H1 (cell line): ENCODE measurements around the gene ARID4B. TPM values are rescaled to one million over a fixed set of nuclear protein-coding genes. Genes with fewer than 3 reads are reported as not detected.

Experiments used
- CTCF ChIA-PET: fragments of 300-600 bp; sonication (Branson Sonifier 250); formaldehyde crosslinking; loops from one replicate; lab custom pipeline; 2021; ENCODE audit not compliant: partially characterized antibody; lab: Charles Lee
- POLR2A ChIA-PET: fragments of 300-600 bp; sonication (Branson Sonifier 250); formaldehyde crosslinking; loops from one replicate; lab custom pipeline; 2021; ENCODE audit warnings: inconsistent platforms; ENCODE audit not compliant: partially characterized antibody; lab: Charles Lee
- DNase-seq, 2 experiments: peaks; one replicate each; pipeline versions ENCODE4 v3.0.0 to v3.0.0-alpha.2; 2010 to 2022; ENCODE audit warnings: low spot score in 2 of 2, low read depth in 1 of 2, mixed read lengths in 1 of 2
- FAIRE-seq: peaks from 2 replicates; lab custom pipeline; 2011; peaks lifted over from hg19 to GRCh38; lab: Jason Lieb, UNC
- H2AFZ ChIP-seq: 2 replicates; pipeline ENCODE4 v1.8.1; 2012; ENCODE audit warnings: low read length, inconsistent platforms
- H2AK5ac ChIP-seq: 2 replicates; pipeline ENCODE4 v1.6.1; 2013; ENCODE audit warnings: low read depth, low read length
- H2BK120ac ChIP-seq: replicated peaks from 2 replicates; pipeline ENCODE3; 2013; ENCODE audit warnings: low read depth, low read length, inconsistent platforms
- H2BK12ac ChIP-seq: 2 replicates; pipeline ENCODE4 v1.6.1; 2013; ENCODE audit warnings: low read depth, low read length
- H2BK15ac ChIP-seq: 2 replicates; pipeline ENCODE4 v1.6.1; 2013; ENCODE audit warnings: low read length
- H2BK20ac ChIP-seq: 2 replicates; pipeline ENCODE4 v1.6.1; 2013; ENCODE audit warnings: low read length
- H2BK5ac ChIP-seq: 2 replicates; pipeline ENCODE4 v1.6.1; 2013; ENCODE audit warnings: low read depth, low read length
- H3K14ac ChIP-seq: 2 replicates; pipeline ENCODE4 v1.6.1; 2013; ENCODE audit warnings: inconsistent platforms; ENCODE audit not compliant: insufficient read length
- H3K18ac ChIP-seq: 2 replicates; pipeline ENCODE4 v1.6.1; 2013; ENCODE audit warnings: low read length; ENCODE audit errors: extremely low read depth
- H3K23ac ChIP-seq: 2 replicates; pipeline ENCODE4 v1.6.1; 2013; ENCODE audit warnings: inconsistent platforms; ENCODE audit not compliant: insufficient read length
- H3K23me2 ChIP-seq: 2 replicates; pipeline ENCODE4 v1.6.1; 2013; ENCODE audit warnings: low read depth, low read length
- H3K27ac ChIP-seq: 2 replicates; pipeline ENCODE4 v1.6.1; 2011; ENCODE audit warnings: low read depth, low read length, inconsistent platforms
- H3K27me3 ChIP-seq, 4 experiments: replicated peaks in 1 of 4; 1 replicate in 1 of 4; 2 replicates in 3 of 4; pipeline versions ENCODE4 v1.6.1 to v1.8.1; 2011 to 2013; ENCODE audit warnings: low read length in 3 of 4, mild to moderate bottlenecking in 3 of 4, inconsistent platforms in 2 of 4, mixed read lengths in 2 of 4, moderate library complexity in 1 of 4; ENCODE audit not compliant: control insufficient read depth in 3 of 4, insufficient read depth in 3 of 4; ENCODE audit errors: extremely low read depth in 1 of 4
- H3K36me3 ChIP-seq, 4 experiments: 2 replicates each; pipeline versions ENCODE4 v1.6.1 to v1.8.1; 2011 to 2013; ENCODE audit warnings: mild to moderate bottlenecking in 4 of 4, low read length in 3 of 4, moderate library complexity in 2 of 4, control low read depth in 1 of 4, inconsistent platforms in 1 of 4; ENCODE audit not compliant: insufficient read depth in 4 of 4, control insufficient read depth in 2 of 4
- H3K4ac ChIP-seq: replicated peaks from 2 replicates; pipeline ENCODE3; 2013; ENCODE audit warnings: low read length, low read depth, mixed read lengths, inconsistent platforms; ENCODE audit not compliant: insufficient read length
- H3K4me1 ChIP-seq, 4 experiments: replicated peaks in 1 of 4; 1 replicate in 1 of 4; 2 replicates in 3 of 4; pipeline versions ENCODE4 v1.6.1 to v1.8.1; 2011 to 2013; ENCODE audit warnings: low read length in 3 of 4, inconsistent platforms in 2 of 4, mixed read lengths in 1 of 4; ENCODE audit not compliant: insufficient read depth in 4 of 4, control insufficient read depth in 3 of 4
- H3K4me2 ChIP-seq, 2 experiments: 2 replicates each; pipeline versions ENCODE4 v1.6.1 to v1.8.1; 2011 to 2013; ENCODE audit warnings: low read depth in 2 of 2, low read length in 2 of 2, control low read depth in 1 of 2, inconsistent platforms in 1 of 2, mild to moderate bottlenecking in 1 of 2; ENCODE audit not compliant: insufficient read depth in 1 of 2
- H3K4me3 ChIP-seq, 4 experiments: fragments of 200-600, 300-600 bp in 1 of 4; sonication (generic), shearing (Covaris generic), sonication (Bioruptor Twin) in 1 of 4; 2 replicates each; pipeline versions ENCODE4 v1.5.1 to v1.8.1; 2011 to 2016; ENCODE audit warnings: low read length in 4 of 4, low read depth in 3 of 4, control low read depth in 2 of 4, inconsistent platforms in 2 of 4, mild to moderate bottlenecking in 2 of 4, mixed read lengths in 1 of 4, moderate library complexity in 1 of 4; ENCODE audit not compliant: insufficient read depth in 2 of 4; ENCODE audit errors: extremely low read depth in 1 of 4
- H3K56ac ChIP-seq: replicated peaks from 2 replicates; pipeline ENCODE3; 2013; ENCODE audit warnings: low read depth, mild to moderate bottlenecking, mixed read lengths, low read length, inconsistent platforms; ENCODE audit not compliant: insufficient read length
- H3K79me1 ChIP-seq: 2 replicates; pipeline ENCODE4 v1.6.1; 2013; ENCODE audit warnings: low read depth, low read length, control low read depth
- H3K79me2 ChIP-seq, 2 experiments: 2 replicates each; pipeline versions ENCODE4 v1.6.1 to v1.8.1; 2012 to 2013; ENCODE audit warnings: low read length in 2 of 2, mild to moderate bottlenecking in 2 of 2, inconsistent platforms in 1 of 2; ENCODE audit not compliant: insufficient read depth in 2 of 2, control insufficient read depth in 1 of 2
- H3K9ac ChIP-seq, 4 experiments: replicated peaks in 1 of 4; 1 replicate in 1 of 4; 2 replicates in 3 of 4; pipeline versions ENCODE4 v1.6.1 to v1.8.1; 2011 to 2013; ENCODE audit warnings: low read depth in 3 of 4, low read length in 3 of 4, control low read depth in 2 of 4, mild to moderate bottlenecking in 2 of 4, moderate library complexity in 2 of 4, inconsistent platforms in 1 of 4; ENCODE audit errors: extremely low read depth in 1 of 4
- H3K9me3 ChIP-seq, 2 experiments: 2 replicates each; pipeline versions ENCODE4 v1.6.1 to v1.8.1; 2012 to 2013; ENCODE audit warnings: mild to moderate bottlenecking in 2 of 2, moderate library complexity in 2 of 2, control low read depth in 1 of 2, inconsistent platforms in 1 of 2, low read depth in 1 of 2, low read length in 1 of 2, mixed read lengths in 1 of 2; ENCODE audit not compliant: insufficient read depth in 2 of 2
- H4K20me1 ChIP-seq, 2 experiments: replicated peaks in 1 of 2; 2 replicates each; pipeline versions ENCODE3 to v1.8.1; 2011 to 2013; ENCODE audit warnings: inconsistent platforms in 2 of 2, low read length in 2 of 2, mild to moderate bottlenecking in 1 of 2; ENCODE audit not compliant: insufficient read depth in 2 of 2, control insufficient read depth in 1 of 2
- H4K5ac ChIP-seq: 2 replicates; pipeline ENCODE4 v1.6.1; 2013; ENCODE audit warnings: low read length, low read depth, mixed read lengths, inconsistent platforms; ENCODE audit not compliant: insufficient read length
- H4K8ac ChIP-seq: 2 replicates; pipeline ENCODE4 v1.8.0; 2013; ENCODE audit warnings: mild to moderate bottlenecking, moderate library complexity, low read length, inconsistent platforms; ENCODE audit not compliant: insufficient read depth; ENCODE audit errors: extremely low read depth
- H4K91ac ChIP-seq: replicated peaks from 2 replicates; pipeline ENCODE3; 2013; ENCODE audit warnings: low read length, mixed read lengths, inconsistent platforms; ENCODE audit not compliant: insufficient read length
- ATF2 ChIP-seq: IDR thresholded peaks from 2 replicates; pipeline ENCODE4 v1.6.1; 2012; ENCODE audit warnings: low read length, inconsistent platforms
- GABPA ChIP-seq: IDR thresholded peaks from 2 replicates; pipeline ENCODE4 v1.6.1; 2011; ENCODE audit warnings: mild to moderate bottlenecking, low read length, moderate library complexity, borderline replicate concordance; ENCODE audit not compliant: insufficient read depth
- GTF2F1 ChIP-seq: IDR thresholded peaks from 2 replicates; pipeline ENCODE4 v1.6.1; 2012; ENCODE audit warnings: low read depth, low read length, improper control_type of control experiment, borderline replicate concordance
- RFX5 ChIP-seq: IDR thresholded peaks from 2 replicates; pipeline ENCODE4 v1.6.1; 2011; ENCODE audit warnings: low read depth, low read length, improper control_type of control experiment, borderline replicate concordance
- SIX5 ChIP-seq: IDR thresholded peaks from 2 replicates; pipeline ENCODE4 v1.6.1; 2011; ENCODE audit warnings: mild to moderate bottlenecking, low read depth, low read length
- SP1 ChIP-seq: IDR thresholded peaks from 2 replicates; pipeline ENCODE4 v1.6.1; 2011; ENCODE audit warnings: low read depth, low read length
- SRF ChIP-seq: IDR thresholded peaks from 2 replicates; pipeline ENCODE4 v1.6.1; 2011; ENCODE audit warnings: mild to moderate bottlenecking, low read depth, low read length, moderate library complexity
- SUZ12 ChIP-seq: fragments of 200-600 bp; sonication (generic); IDR thresholded peaks from 2 replicates; pipeline ENCODE4 v1.6.1; 2012; ENCODE audit warnings: mild to moderate bottlenecking, inconsistent platforms, low read length, moderate library complexity, mixed read lengths
- TAF7 ChIP-seq: optimal IDR thresholded peaks from 2 replicates; pipeline ENCODE3; 2011; ENCODE audit warnings: low read depth, mild to moderate bottlenecking, inconsistent platforms, low read length, moderate library complexity, borderline replicate concordance
- TCF12 ChIP-seq: IDR thresholded peaks from 2 replicates; pipeline ENCODE4 v1.6.1; 2011; ENCODE audit warnings: low read depth, mild to moderate bottlenecking, low read length
- USF2 ChIP-seq: IDR thresholded peaks from 2 replicates; pipeline ENCODE4 v1.6.1; 2011; ENCODE audit warnings: low read length, improper control_type of control experiment
- YY1 ChIP-seq: IDR thresholded peaks from 2 replicates; pipeline ENCODE4 v1.6.1; 2011; ENCODE audit warnings: low read depth, mild to moderate bottlenecking, low read length
- WGBS, 2 experiments: shearing (Covaris generic) in 1 of 2; methylation state at CpG; one replicate each; pipeline versions ENCODE4 v1.1.6 to v1.1.7; 2013 to 2015; ENCODE audit warnings: low lambda C conversion rate in 2 of 2, mixed read lengths in 2 of 2, inconsistent platforms in 1 of 2, low coverage in 1 of 2, missing lambda C conversion rate in 1 of 2; ENCODE audit not compliant: insufficient replicate concordance in 2 of 2, insufficient coverage in 1 of 2, insufficient read length in 1 of 2; ENCODE audit errors: extremely low coverage in 1 of 2, missing lambda C conversion rate in 1 of 2; 5-methylcytosine and 5-hydroxymethylcytosine counted together
- polyA plus RNA-seq, 7 experiments: library from polyadenylated mRNA; depleted of rRNA in 3 of 7; stranded (reverse) in 5 of 7; unstranded in 2 of 7; fragments of >200 nt in 5 of 7; fragments of 200-250 nt in 2 of 7; gene quantifications; 1 replicate in 5 of 7; 2 replicates in 1 of 7; 4 replicates in 1 of 7; pipeline versions ENCODE4 v1.2.1 to v1.2.3, GENCODE V29; 2011 to 2013; ENCODE audit warnings: missing spikeins in 2 of 7, mixed read lengths in 2 of 7
- total RNA-seq: library from RNA; stranded (reverse); fragmentation: NEBNext Ultra II Directional; extraction: Animal tissue kit (Norgen Biotek cat#: 25700); gene quantifications from 2 replicates; pipeline ENCODE4 v1.2.1, GENCODE V29; 2021

Gene ARID4B
- total and polyA plus RNA-seq, 2 of the 8 experiments (the other 6 are each of a cell fraction or from before 2014, with no cell fraction given): 5.1 to 28.8 TPM

- Histone ChIP-seq H2BK20ac (no peak overlapping the region), H3K14ac (no peak overlapping the region), H2BK15ac (no peak overlapping the region), H3K18ac (no peak overlapping the region), H3K27me3 (no peaks in the 10 kb centered on the region), H3K79me2 (no peaks in the 10 kb centered on the region), H3K4ac (no peak overlapping the region), H2BK12ac (no peak overlapping the region), H3K9me3 (no peaks in the 10 kb centered on the region), H3K4me1 (no peaks in the 10 kb centered on the region), H3K4me2 (no peak overlapping the region), H4K91ac (no peak overlapping the region), H2BK120ac (no peak overlapping the region), H4K5ac (no peak overlapping the region), H3K36me3 (peaks cover 0 to 44% (median 3%) of the 10 kb centered on the region in 4 experiments; a peak in 5 of 8 replicates), H3K9ac (no peak overlapping the region), H4K8ac (no peak overlapping the region), H3K56ac (no peak overlapping the region), H3K23ac (no peak overlapping the region), H2AK5ac (no peak overlapping the region), H2BK5ac (no peak overlapping the region), H3K27ac (no peak overlapping the region), H3K4me3 (no peak overlapping the region), H2AFZ (no peak overlapping the region), H3K23me2 (no peaks in the 10 kb centered on the region), H3K79me1 (no peaks in the 10 kb centered on the region), H4K20me1 (peaks cover 1 to 2% of the 10 kb centered on the region in 2 experiments)
- ChIA-PET CTCF (interaction anchor here (0.6 to 1.5 kb wide), 3 partner anchors 20 to 205 kb away, joined by 3 to 6 read pairs (median 3); no protein-coding TSS in a partner anchor), POLR2A (interaction anchor here (0.7 to 1.0 kb wide), 3 partner anchors 11 to 15 kb away, joined by 3 read pairs; no protein-coding TSS in a partner anchor)
- FAIRE-seq: no peak
- 89% methylated on average over 3 of the region's 3 CpGs; no CpG with 5 or more reads in 1 of the 2 experiments for WGBS, 2 experiments
- no peak for DNase-seq
- no peak for TF ChIP-seq ATF2
- no peak for TF ChIP-seq GABPA
- TF ChIP-seq TCF12: no peak
- no peak for TF ChIP-seq RFX5
- TF ChIP-seq SUZ12: no peak
- TF ChIP-seq USF2: no peak
- TF ChIP-seq SIX5: no peak
- no peak for TF ChIP-seq SP1
- no peak for TF ChIP-seq TAF7
- no peak for TF ChIP-seq SRF
- no peak for TF ChIP-seq YY1
- TF ChIP-seq GTF2F1: no peak
Observed at GRCh38 chr1:235211517-235211916, 116.5 kb downstream of the ARID4B start.
